ENCODE data around the gene CDH1.
A peak's percentile ranks its signal among the peaks of the same experiment; 100 is the strongest.
"Not testable (repeated sequence)": the region's sequence is repeated elsewhere in the genome, so short reads cannot be mapped to it uniquely, and the experiment has no call there.

Gene CDH1

DNA sequence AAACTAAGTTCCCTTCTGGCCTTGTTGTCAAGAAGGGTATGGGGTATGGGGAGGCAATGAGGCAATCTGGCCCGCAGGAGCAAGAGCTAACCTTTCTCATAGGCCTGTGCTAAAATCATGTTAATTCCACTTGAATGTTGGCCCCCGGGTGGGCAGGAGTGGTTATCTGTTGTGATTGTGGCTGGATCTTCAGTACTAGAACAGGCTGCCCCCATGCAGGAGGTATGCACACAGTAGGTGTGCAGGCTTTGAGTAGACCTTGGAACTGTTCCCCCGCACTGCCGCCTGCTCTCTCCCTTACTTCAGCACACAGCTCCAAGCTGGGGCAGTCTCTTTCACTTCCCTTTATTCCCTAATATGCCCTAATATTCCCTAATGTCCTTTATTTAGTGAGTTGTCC is 53.9 kb downstream of the CDH1 start:
- no peak for DNase-seq

DNA sequence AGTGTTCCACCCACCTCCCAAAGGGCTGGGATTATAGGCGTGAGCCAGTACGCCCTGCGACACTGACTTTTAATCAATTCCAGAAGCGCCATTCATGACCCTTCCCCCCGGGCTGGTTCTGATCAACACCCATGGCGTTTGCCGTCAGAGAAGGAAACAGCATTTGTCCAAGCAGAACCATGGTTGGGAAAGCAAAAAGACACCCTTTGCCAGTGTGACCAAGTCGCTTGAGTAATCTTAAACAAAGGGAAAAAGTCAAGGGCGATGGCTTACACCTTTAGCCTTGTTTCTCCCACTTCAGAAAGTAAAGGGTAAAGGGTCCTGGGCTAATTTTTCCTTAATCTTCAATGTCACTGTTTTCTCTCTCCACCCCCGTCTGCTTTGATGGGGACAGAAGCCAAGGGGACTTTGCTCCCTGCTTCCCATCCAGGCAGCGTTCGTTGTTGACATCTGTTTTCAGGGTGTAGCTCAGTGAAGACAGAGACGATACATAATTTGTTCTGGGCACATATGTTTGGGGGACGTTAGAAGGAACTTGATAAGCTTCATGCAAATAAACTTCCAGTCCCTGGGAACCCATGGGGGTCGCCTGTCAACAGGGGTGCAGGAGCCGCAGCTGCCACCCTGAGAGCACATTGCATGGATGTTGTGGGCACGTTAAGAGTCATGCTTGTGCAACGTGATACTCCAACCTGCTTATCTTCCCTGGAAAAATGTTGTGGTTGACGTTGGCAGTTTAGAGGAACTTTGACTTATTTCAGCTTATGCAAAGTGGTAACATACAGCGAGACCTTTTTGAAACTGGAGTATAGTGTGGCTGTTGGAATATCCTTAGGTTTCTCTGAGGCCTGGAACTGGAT is 55.6 kb downstream of the CDH1 start:
- DNase-seq, result no peak

DNA sequence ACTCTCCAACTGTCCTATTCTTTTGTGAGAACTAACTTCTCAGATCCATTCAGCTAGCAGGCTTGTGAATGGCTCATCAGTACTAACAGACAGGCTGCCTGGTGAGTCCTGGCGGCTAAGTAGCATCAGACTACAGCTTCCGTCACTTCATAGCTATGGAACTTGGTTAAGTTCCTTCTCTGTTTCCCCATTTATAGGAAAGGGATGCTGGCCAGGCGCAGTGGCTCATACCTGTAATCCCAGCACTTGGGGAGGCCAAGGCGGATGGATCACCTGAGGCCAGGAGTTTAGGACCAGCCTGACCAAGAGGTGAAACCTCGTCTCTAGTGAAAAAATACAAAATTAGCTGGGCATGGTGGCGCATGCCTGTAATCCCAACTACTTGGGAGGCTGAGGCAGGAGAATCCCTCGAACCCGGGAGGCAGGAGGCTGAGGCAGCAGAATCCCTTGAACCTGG is 56.3 kb downstream of the CDH1 start:
- no peak for DNase-seq

DNA sequence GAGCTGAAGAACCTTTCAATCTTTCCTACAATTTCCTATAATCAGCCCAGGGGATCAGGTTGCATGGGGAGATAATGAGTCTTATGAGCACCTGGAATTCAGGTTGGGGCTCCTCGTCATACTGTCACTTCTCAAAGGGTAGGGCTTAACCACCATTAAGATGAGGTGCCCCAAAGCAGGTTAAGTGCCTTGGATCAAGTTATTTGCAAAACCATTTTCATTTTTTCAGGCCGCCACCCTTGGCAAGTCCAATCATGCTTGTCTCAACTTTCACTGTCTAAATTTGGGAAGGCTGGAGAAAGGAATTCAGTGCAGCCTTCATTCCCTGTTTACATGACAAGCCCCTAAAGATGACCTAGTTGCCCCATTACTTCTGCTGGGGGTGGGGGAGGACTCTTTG is 61.3 kb downstream of the CDH1 start:
- no peak for DNase-seq

DNA sequence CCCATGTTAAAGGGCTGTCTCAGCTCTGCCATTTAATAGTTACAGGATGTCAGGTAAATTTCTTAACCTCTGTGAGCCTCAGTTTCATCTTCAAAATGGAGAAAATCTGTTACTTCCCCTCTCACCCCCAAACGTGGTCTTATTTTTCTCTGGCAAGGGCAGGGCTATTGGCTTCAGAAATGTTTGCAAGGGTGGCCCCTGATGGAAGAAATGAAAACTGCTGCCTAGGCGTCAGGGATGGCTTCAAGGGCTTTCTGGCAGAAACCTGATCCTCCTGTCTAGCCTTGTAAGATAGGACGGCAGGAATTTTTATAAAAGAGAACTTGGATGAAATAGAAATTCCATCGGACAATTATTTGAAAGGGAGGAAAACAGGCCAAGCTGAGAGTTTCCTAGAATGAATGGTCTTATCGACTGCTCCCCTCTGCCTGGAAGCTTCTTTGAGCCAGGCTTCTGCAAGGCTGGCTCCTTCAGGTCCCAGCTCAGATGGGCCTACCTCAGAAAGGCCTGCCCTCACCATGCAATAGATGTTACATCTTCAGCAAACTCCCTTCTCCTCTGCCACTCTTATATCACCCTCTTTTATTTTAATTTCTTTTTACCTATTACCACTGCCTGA is 63.3 kb downstream of the CDH1 start:
- DNase-seq, result peak; percentile 41

DNA sequence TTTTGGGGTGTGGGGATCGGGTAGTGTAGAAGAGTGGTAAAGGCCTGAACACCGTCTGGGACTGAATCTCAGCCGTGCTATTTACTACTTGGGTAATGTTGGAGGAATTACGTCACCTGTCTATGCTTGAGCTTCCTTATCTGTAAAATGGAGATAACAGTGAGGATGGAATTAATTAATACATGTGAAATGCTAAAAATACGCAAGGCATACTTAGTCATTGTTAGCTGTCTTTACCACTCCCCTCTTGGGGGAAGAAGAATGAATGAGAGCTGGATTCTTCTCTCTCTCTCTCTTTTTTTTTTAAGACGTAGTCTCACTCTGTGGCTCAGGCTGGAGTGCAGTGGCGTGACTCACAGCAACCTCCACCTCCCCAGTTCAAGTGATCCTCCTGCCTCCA is 65.1 kb downstream of the CDH1 start:
- no peak for DNase-seq

DNA sequence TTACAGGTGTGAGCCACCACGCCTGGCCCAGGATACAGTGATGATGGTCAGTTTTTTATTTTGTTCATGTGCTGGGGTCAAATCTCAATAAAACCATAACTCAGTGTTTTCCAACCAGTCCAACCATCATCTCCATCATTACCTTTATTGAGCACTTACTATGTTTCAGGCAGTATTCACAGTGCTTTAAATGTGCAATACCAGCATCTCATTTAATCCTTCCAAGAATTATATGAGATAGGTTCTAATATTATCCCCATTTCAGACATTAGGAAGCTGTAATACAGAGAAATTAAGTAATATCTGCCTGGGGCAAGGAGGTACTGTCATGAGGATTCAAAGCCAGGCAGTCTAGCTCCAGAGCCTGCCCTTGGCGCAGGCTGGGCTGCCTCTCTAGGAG is 69.3 kb downstream of the CDH1 start:
- DNase-seq, result no peak

DNA sequence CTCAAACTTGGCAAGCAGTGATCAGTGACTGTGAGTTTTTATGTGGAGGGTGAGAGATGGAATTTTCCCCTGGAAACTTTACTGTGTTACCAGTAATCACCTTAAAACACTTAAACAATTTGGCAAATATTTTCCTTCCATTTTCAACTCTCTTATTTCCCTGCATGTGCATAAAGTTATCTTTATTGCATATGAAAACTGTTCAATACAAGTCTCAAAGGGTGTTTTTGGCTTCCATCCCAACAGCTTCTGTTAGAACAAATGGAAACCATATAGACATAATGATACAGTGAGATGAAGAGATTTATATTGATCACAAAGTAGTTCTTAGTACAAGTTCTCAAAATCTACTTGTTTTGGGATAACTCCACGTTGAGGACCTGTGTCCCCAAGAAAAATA is 69.9 kb downstream of the CDH1 start:
- no peak for DNase-seq

DNA sequence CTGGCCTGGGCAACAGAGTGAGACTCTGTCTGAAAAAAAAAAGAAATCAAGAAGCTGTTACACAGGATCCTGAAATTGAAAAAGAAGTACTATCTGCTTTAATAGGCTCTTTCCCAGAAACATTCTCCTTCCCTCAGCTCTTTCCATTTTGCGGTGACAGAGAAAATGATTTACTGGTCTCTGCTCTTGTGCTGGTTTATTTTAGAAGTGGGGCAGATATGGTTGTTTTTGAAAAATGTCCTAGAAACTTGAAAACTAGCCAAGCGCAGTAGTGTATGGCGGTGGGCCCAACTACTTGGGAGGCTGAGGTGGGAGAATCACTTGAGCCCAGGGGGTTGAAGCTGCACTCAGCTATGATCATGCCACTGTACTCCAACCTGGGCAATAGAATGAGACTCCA is 77.4 kb downstream of the CDH1 start:
- no peak for DNase-seq

DNA sequence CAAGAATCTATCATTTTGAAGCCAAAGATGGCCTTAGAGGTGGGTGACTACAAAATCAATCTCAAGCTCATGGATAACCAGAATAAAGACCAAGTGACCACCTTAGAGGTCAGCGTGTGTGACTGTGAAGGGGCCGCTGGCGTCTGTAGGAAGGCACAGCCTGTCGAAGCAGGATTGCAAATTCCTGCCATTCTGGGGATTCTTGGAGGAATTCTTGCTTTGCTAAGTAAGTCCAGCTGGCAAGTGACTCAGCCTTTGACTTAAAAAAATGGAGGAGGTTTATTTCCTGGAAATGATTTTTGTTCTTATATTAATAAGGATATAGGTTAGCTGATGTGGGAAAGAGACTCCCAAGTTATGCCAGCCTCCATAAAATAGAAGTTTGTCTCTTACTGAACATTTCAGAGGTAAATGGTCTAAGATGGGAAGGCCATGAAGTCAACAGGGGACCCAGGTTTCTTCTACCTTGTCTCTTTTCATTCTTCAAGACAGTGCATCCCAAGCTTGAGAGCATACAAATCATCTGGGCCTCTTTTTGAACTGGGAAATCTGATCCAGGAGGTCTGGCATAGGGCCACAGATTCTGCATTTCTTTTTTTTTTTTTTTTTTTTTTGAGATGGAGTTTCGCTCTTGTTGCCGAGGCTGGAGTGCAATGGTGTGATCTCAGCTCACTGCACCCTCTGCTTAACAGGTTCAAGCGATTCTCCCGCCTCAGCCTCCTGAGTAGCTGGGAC is 86.5 kb downstream of the CDH1 start:
- no peak for DNase-seq

DNA sequence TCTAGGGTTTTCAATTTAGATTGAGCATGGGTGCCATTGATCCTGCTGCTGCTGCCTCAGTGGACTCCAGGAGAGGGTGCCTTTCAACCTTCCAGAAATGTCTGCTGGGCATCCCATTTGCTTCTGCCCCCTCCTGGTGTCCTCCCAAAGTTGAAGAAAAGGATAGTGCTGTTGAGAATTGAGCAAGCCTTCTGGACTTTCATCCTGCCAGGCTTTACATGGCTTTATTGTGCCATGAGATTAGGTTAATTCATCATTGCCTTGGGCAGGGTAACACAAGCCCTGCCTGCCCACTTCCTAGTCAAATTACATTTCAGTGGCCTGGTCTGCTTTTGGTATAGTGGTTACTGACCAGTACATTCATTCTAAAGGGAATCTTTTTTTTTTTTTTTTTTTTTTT is 88.3 kb downstream of the CDH1 start:
- no peak for DNase-seq

DNA sequence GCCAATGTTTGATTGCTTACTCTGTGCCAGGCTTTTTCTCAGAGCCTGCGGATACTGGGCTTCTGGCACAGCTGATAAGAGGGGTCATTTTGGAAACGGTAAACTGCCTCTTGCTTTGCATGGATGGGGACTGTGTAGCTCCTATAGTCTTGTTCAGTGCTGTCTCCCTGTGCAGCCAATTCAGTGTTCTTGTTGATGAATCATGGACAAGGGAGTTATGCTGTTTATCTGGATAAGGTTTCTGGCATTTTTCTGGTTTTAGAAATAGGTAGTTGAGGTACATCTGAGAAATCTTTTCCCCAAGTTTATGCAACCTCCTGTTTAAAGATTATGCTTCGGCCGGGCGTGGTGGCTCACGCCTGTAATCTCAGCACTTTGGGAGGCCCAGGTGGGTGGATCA is 89.6 kb downstream of the CDH1 start:
- DNase-seq, result no peak

DNA sequence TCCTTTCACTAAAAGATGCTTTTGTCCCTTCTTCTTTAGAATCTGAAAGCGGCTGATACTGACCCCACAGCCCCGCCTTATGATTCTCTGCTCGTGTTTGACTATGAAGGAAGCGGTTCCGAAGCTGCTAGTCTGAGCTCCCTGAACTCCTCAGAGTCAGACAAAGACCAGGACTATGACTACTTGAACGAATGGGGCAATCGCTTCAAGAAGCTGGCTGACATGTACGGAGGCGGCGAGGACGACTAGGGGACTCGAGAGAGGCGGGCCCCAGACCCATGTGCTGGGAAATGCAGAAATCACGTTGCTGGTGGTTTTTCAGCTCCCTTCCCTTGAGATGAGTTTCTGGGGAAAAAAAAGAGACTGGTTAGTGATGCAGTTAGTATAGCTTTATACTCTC is 96.2 kb downstream of the CDH1 start:
- DNase-seq, result no peak

DNA sequence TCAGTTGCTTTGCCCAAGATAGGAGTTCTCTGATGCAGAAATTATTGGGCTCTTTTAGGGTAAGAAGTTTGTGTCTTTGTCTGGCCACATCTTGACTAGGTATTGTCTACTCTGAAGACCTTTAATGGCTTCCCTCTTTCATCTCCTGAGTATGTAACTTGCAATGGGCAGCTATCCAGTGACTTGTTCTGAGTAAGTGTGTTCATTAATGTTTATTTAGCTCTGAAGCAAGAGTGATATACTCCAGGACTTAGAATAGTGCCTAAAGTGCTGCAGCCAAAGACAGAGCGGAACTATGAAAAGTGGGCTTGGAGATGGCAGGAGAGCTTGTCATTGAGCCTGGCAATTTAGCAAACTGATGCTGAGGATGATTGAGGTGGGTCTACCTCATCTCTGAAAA is 97.5 kb downstream of the CDH1 start:
- no peak for DNase-seq

DNA sequence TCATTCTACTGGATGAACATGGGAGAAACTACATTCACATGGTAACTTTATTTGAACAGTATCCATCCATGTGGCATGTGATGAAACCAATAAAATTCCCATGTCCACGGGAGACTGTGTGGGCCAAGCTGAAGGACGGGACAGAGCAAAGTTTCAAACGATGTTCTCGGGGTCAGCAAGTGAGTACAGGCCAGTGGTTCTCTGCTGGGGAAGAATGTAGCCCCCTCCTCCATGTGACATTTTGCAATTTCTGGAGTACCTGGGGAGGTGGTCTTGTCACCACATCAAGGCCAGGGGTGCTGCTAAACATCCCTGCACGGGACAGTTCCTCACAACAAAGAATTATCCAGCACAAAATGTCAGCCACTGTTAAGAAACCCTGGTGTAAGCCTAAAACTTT is 98.9 kb downstream of the CDH1 start:
- DNase-seq, result no peak

DNA sequence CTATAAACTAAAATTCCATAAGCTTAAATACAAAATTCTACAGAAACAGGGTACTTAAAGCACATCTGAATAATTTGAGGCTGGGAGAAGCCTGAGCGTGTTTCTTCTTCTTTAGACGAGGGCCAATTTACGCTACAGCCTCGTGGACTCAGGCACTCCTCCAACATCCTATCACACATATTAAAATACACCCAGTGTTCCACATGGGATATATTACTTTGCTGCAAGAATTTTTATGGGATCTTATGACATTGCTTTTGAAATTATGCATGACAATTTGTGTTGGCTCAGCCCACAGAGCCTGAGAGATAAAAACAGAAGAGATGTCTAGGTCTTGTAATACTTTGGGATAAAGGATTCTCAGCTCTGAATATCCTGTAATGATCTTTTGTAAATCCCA is 102.7 kb downstream of the CDH1 start:
- DNase-seq, result no peak

DNA sequence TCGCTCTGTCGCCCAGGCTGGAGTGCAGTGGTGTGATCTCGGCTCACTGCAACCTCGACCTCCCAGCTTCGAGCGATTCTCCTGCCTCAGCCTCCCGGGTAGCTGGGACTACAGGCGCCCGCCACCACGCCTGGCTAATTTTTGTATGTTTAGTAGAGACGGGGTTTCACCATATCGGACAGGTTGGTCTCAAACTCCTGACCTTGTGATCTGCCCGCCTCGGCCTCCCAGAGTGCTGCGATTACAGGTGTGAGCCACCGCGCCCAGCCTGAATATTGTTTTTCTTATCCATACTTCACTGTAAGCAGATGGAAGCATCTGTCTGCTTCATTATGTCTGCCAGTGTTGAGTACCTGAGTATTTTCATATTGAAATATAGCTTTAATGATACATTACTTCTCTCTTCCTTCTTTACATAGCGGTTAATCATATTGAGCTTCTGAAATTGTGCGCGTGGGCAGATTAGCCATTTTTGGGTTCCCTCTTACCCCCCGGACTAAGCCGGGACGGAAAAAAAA is 105.9 kb downstream of the CDH1 start:
- DNase-seq, result not testable (repeated sequence)

DNA sequence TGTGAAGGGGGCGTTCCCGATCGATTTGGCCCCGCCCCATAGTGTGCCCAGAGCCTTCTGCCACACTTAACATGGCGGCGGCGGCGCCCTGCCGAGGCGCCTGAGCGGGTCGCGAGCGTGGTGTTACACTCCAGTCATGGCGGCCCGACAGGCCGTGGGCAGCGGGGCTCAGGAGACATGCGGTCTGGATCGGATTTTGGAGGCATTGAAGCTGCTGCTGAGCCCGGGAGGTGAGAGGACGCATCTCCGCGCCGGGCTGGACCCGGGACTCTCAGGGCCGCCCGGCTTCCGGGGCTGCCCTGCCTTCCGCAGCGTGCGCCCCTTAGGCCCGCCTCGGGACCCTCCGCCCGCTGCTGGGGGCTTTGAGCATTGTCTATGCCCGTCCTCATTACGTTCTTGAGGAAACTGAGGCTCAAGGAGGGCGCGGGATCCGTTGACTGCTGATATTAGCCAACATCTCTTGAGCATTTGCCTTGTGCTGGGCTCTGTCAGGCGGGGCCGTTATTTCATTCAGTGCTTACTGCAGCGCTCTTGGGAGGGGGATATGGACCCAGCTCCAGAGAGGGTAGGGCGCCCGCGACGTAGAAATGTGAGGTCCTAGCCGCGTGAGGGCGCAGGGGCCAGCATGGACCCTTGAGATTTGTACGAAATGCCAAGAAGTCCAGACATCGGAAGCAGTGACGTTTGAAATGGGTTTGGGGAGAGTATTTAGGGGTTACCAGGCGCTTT is 106.6 kb downstream of the CDH1 start, which contains the start of gene TANGO6:
Gene TANGO6, plus strand, starts transcription at position 50 of the 729 bp plus-strand sequence. Its CDS starts 87 bp downstream, at position 137.
- DNase-seq, result peak; percentile 96

DNA sequence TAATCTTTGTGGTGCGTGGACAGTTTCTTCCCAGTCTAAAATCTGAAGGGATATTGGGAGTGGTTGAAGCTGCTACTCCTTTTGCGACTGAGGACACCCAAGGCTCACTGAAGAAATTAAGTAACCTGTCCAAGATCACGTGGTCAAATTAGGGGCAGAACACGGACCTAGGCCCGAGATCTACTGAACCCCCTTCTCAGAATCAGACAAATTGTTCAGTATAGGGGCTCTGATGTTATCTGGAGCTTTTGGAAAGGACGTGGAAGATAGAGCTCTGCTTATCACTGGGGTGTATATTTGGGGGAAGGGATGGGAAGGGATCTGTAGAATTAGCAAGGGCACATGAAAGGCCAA is 107.1 kb downstream of the CDH1 start:
- no peak for DNase-seq

DNA sequence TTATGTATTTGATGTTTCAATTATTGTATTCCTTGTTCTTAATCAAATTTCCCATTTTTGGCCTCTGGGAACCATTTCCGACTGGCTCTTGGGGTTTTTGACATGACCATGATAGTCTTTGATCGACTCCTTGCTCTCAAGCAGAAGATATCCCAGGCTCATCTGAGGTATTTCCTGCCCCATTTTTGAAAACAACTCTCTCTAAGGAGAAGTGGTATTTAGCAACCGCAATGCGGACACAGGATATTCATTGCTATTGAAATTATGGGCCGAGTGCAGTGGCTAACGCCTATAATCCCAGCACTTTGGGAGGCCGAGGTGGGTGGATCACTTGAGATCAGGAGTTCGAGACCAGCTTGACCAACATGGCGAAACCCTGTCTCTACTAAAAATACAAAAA is 111.7 kb downstream of the CDH1 start:
- no peak for DNase-seq

DNA sequence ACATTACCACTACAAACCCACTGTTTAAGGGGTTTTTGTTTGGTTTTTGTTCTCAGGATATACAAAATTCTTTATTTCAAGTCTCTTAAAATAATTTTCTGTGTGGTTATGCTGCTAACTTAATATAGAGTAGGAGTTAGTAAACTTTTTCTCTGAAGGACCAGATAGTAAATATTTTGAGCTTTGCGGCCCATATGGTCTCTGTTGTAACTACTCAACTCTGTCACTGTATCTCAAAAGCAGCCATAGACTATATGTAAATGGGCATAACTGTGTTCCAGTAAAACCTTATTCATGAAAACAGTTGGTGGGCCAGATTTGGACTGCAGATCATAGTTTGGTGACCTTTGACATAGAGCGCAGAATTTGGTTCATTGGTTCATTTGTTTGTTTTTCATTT is 113.4 kb downstream of the CDH1 start:
- DNase-seq, result no peak

DNA sequence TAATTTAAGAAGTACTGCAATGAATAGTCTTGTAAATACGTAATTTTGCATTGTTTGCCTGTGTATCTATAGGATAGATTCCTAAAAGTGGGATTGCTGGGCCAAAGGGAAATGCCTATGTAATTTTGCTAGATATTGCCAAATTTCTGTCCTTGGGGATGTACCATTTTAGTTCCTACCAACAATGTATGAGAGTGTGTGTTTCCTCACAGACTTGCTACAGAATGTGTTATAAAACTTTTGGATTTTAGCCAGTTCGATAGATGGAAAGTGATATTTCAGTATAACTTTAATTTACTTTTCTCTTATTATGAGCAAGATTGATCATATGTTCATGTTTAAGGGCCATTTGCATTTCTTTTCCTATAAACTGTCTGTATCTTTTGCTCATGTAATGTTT is 114.5 kb downstream of the CDH1 start:
- DNase-seq, result no peak

DNA sequence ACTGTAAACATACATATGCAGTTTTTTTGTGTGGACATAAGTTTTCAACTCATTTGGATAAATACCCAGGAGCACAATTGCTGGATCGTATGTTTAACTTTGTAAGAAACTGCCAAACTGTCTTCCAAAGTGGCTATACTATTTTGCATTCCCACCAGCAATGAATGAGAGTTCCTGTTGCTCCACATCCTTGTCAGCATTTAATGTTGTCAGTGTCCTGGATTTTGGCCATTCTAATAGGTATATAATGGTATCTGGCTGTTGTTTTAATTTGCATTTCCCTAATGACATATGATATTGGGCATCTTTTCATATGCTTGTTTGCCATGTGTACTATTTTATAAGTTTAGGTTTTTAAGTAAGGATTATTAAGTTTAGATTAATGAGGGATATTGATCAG is 120.4 kb downstream of the CDH1 start:
- no peak for DNase-seq

All from activated naive CD4-positive, alpha-beta T cell treated with anti-CD3 and anti-CD28 coated beads, Interleukin-2, amount 50 U/mL, for 16 hours (primary cell).